ENCODE data around the gene AURKAIP1. TPM values are rescaled to one million over a fixed set of nuclear protein-coding genes. Genes with fewer than 3 reads are reported as not detected.

Gene AURKAIP1
- total and polyA plus RNA-seq, 9 of the 15 experiments (the other 6 are each of a cell fraction or from before 2014, with no cell fraction given) = 7.8 to 478 (median 92.0) TPM

DNA sequence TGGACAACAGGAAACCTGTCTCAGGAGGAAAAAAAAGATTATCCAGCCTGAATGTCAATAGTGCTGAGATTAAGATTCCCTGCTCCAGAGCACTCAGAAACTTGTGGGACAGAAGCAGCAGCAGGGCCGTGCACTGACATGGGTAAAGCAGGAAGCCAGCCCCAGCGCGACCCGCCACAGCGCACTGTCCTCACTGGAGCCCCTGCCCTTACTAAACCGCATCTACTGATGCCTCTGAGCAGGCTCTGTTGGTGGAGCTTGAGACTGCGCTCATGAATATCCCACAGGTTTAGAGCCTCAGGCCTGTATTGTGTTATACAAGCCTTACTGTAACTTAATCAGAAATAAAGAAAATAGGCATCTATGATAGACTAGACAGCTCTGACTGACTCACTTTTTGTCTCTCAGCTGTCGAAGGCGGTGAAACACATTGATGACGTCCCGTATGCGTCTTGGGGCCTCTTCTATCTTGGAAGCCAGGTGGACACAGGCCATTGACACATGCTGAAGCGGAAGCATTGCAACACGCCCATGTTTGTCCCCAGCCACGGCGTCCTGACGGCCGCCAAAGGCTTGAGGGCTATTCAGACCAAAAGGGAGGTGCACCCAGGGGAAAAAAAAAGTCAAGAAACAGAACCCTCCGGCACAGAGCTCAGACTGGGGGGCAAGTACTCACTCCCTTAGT is 23.0 kb upstream of the AURKAIP1 start (continued):
- TF ChIP-seq TEAD1 (CRISPR knock-in tag; IDR thresholded peaks at IDR 0.05) (no peak; a peak in 1 of 4 replicates), ETV5 (CRISPR knock-in tag; IDR thresholded peaks at IDR 0.05; ENCODE audit: low read depth) (peak; percentile 89), RFX5 (IDR thresholded peaks at IDR 0.05; ENCODE audit: low read depth, low read length) (no peak), JUNB (CRISPR knock-in tag; conservative IDR thresholded peaks at IDR 0.05) (no peak), NKRF (IDR thresholded peaks at IDR 0.05; ENCODE audit: borderline replicate concordance) (peak; percentile 88; the same call in 1 of the 2 replicates), ZNF12 (CRISPR knock-in tag; IDR thresholded peaks at IDR 0.05) (0 out of 2 replicates have a peak, but pooled peaks have one; percentile 51), TCF3 (CRISPR knock-in tag; IDR thresholded peaks at IDR 0.05) (peak; percentile 47; the same call in 1 of the 2 replicates), ZNF184 (CRISPR knock-in tag; IDR thresholded peaks at IDR 0.05) (no peak), PRPF4 (IDR thresholded peaks at IDR 0.05; ENCODE audit: insufficient read depth, low read depth, low read length, poor library complexity, severe bottlenecking) (no peak), ZNF444 (CRISPR knock-in tag; IDR thresholded peaks at IDR 0.05) (no peak), POLR2H (tag; IDR thresholded peaks at IDR 0.05; ENCODE audit: low read depth) (no peak), BHLHE40 (IDR thresholded peaks at IDR 0.05; ENCODE audit: low read length) (no peak)
- TF ChIP-seq, protein P1, sequence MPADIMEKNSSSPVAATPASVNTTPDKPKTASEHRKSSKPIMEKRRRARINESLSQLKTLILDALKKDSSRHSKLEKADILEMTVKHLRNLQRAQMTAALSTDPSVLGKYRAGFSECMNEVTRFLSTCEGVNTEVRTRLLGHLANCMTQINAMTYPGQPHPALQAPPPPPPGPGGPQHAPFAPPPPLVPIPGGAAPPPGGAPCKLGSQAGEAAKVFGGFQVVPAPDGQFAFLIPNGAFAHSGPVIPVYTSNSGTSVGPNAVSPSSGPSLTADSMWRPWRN (IDR thresholded peaks at IDR 0.05; ENCODE audit: low read depth) = no peak
- TF ChIP-seq, protein P2, sequence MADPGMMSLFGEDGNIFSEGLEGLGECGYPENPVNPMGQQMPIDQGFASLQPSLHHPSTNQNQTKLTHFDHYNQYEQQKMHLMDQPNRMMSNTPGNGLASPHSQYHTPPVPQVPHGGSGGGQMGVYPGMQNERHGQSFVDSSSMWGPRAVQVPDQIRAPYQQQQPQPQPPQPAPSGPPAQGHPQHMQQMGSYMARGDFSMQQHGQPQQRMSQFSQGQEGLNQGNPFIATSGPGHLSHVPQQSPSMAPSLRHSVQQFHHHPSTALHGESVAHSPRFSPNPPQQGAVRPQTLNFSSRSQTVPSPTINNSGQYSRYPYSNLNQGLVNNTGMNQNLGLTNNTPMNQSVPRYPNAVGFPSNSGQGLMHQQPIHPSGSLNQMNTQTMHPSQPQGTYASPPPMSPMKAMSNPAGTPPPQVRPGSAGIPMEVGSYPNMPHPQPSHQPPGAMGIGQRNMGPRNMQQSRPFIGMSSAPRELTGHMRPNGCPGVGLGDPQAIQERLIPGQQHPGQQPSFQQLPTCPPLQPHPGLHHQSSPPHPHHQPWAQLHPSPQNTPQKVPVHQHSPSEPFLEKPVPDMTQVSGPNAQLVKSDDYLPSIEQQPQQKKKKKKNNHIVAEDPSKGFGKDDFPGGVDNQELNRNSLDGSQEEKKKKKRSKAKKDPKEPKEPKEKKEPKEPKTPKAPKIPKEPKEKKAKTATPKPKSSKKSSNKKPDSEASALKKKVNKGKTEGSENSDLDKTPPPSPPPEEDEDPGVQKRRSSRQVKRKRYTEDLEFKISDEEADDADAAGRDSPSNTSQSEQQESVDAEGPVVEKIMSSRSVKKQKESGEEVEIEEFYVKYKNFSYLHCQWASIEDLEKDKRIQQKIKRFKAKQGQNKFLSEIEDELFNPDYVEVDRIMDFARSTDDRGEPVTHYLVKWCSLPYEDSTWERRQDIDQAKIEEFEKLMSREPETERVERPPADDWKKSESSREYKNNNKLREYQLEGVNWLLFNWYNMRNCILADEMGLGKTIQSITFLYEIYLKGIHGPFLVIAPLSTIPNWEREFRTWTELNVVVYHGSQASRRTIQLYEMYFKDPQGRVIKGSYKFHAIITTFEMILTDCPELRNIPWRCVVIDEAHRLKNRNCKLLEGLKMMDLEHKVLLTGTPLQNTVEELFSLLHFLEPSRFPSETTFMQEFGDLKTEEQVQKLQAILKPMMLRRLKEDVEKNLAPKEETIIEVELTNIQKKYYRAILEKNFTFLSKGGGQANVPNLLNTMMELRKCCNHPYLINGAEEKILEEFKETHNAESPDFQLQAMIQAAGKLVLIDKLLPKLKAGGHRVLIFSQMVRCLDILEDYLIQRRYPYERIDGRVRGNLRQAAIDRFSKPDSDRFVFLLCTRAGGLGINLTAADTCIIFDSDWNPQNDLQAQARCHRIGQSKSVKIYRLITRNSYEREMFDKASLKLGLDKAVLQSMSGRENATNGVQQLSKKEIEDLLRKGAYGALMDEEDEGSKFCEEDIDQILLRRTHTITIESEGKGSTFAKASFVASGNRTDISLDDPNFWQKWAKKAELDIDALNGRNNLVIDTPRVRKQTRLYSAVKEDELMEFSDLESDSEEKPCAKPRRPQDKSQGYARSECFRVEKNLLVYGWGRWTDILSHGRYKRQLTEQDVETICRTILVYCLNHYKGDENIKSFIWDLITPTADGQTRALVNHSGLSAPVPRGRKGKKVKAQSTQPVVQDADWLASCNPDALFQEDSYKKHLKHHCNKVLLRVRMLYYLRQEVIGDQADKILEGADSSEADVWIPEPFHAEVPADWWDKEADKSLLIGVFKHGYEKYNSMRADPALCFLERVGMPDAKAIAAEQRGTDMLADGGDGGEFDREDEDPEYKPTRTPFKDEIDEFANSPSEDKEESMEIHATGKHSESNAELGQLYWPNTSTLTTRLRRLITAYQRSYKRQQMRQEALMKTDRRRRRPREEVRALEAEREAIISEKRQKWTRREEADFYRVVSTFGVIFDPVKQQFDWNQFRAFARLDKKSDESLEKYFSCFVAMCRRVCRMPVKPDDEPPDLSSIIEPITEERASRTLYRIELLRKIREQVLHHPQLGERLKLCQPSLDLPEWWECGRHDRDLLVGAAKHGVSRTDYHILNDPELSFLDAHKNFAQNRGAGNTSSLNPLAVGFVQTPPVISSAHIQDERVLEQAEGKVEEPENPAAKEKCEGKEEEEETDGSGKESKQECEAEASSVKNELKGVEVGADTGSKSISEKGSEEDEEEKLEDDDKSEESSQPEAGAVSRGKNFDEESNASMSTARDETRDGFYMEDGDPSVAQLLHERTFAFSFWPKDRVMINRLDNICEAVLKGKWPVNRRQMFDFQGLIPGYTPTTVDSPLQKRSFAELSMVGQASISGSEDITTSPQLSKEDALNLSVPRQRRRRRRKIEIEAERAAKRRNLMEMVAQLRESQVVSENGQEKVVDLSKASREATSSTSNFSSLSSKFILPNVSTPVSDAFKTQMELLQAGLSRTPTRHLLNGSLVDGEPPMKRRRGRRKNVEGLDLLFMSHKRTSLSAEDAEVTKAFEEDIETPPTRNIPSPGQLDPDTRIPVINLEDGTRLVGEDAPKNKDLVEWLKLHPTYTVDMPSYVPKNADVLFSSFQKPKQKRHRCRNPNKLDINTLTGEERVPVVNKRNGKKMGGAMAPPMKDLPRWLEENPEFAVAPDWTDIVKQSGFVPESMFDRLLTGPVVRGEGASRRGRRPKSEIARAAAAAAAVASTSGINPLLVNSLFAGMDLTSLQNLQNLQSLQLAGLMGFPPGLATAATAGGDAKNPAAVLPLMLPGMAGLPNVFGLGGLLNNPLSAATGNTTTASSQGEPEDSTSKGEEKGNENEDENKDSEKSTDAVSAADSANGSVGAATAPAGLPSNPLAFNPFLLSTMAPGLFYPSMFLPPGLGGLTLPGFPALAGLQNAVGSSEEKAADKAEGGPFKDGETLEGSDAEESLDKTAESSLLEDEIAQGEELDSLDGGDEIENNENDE (IDR thresholded peaks at IDR 0.05; ENCODE audit: low read depth, low read length) = no peak

All from K562 (cell line).